Measurements from ENCODE around the gene CFAP77. TPM values are rescaled to one million over a fixed set of nuclear protein-coding genes. Genes with fewer than 3 reads are reported as not detected.

The CFAP77 gene
- total RNA-seq, 4 donors from 2014 or later = not detected

DNA sequence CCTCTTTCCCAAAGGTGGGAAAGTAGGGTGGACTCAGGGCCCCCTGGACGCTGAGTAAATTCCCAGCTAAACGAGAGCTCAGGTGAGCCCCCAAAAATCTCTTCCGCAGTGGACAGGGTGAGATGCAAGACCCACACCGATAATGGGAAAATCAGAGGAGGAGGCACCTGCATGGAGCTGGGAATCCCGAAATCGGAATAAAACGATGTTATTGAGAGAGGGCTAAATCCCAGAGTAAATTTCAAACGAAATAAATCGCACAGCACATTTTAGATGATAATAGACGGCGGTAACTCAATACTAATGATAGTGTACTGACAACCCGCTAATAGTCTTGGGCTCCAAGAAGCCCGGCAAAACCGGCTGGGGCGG, 169.4 kb downstream of the CFAP77 start:
- intact Hi-C loops (cut with DNase I; ENCODE audit: low total_unique reads) = no loop called here
- Histone ChIP-seq H3K27me3 (peaks cover 100% of the 10 kb centered on the region), H3K9me3 (no peaks in the 10 kb centered on the region), H3K4me1 (peaks cover 0 to 11% (median 5%) of the 10 kb centered on the region in 4 donors), H3K36me3 (no peaks in the 10 kb centered on the region), H3K27ac (no peak overlapping the region), H3K4me3 (no peak overlapping the region)
- no peak for DNase-seq
- WGBS, 2 donors (ENCODE audit: low coverage in 1 of 2) = 21% methylated on average over 15 of the region's 15 CpGs; no CpG with 5 or more reads in 1 of the 2 donors
- TF ChIP-seq EP300 (IDR thresholded peaks at IDR 0.05; ENCODE audit: low read depth) = no peak
- no peak for TF ChIP-seq POLR2A (IDR thresholded peaks at IDR 0.05)
- TF ChIP-seq POLR2AphosphoS5 (IDR thresholded peaks at IDR 0.05) = no peak
- no peak for TF ChIP-seq CTCF (IDR thresholded peaks at IDR 0.05)
- in situ Hi-C loops (cut with MboI; ENCODE audit: low pct_ligation_motif_present in 1 of 4, low pct_unique_long_range_greater_than_20kb in 1 of 4, low sequenced_read_pairs in 3 of 4) = loop anchor here in 2 of 4 donors (5.0 to 10.0 kb wide), 2 partner anchors 65 to 72 kb away; no protein-coding TSS in a partner anchor

DNA sequence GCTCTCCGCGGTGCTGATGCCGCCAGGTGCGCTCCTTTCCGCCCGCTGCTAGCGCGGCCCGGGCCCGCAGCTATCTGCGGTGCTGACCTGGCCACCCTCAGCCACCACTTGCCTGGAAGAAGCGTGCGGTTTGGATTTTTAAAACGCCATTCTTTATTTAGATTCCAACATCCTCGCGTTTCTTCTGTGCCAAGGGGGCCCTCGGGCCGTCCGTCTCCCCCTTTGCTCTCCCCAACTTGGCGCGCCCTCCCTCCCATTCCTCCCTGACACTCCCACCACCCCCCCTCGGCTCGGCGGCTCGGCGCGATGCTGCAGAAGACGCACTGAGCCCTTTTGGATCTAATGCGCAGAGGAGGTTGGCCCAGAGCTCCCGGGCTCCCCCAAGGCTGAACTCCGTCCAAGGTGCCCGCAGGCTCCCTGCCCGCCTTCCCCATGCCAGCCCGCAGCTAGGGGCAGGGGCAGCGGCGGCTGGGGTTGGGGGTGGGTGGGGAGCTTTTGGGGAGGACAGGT, 172.3 kb downstream of the CFAP77 start, which contains the start of gene BARHL1:
BARHL1 (plus strand) TSS at position 331 of the 510 bp plus-strand sequence. CDS start 192 bp downstream, outside the sequence.
- 13% methylated on average over 34 of the region's 36 CpGs; no CpG with 5 or more reads in 1 of the 2 donors for WGBS, 2 donors (ENCODE audit: low coverage in 1 of 2)
- peak within 1 kb of the TSS in 2 of 4 donors; percentile 7 to 40 for H3K4me3 ChIP-seq
- no peak for TF ChIP-seq POLR2AphosphoS5 (IDR thresholded peaks at IDR 0.05)
- no peak for TF ChIP-seq CTCF (IDR thresholded peaks at IDR 0.05)
- no peak for TF ChIP-seq EP300 (IDR thresholded peaks at IDR 0.05; ENCODE audit: low read depth)
- TF ChIP-seq POLR2A (IDR thresholded peaks at IDR 0.05) = no peak
- H3K9me3 ChIP-seq = no peaks in the 10 kb centered on the region
- no peaks in the 10 kb centered on the region for H3K36me3 ChIP-seq
- DNase-seq = no peak
- no peak within 1 kb of the TSS for H3K27ac ChIP-seq
- peaks cover 0 to 11% (median 5%) of the 10 kb centered on the region in 4 donors for H3K4me1 ChIP-seq
- intact Hi-C loops (cut with DNase I; ENCODE audit: low total_unique reads) = no loop called here
- in situ Hi-C loops (cut with MboI; ENCODE audit: low pct_ligation_motif_present in 1 of 4, low pct_unique_long_range_greater_than_20kb in 1 of 4, low sequenced_read_pairs in 3 of 4) = no loop called here
- peaks cover 100% of the 10 kb centered on the region for H3K27me3 ChIP-seq

GRCh38 chr9:132582786-132583583, 173.0 kb downstream of the CFAP77 start:
- in situ Hi-C loops (cut with MboI; ENCODE audit: low pct_ligation_motif_present in 1 of 4, low pct_unique_long_range_greater_than_20kb in 1 of 4, low sequenced_read_pairs in 3 of 4) (no loop called here), intact Hi-C loops (cut with DNase I; ENCODE audit: low total_unique reads) (no loop called here)
- no peaks in the 10 kb centered on the region for H3K9me3 ChIP-seq
- H3K27me3 ChIP-seq = peaks cover 100% of the 10 kb centered on the region
- no peak overlapping the region for H3K27ac ChIP-seq
- WGBS, 2 donors (ENCODE audit: low coverage in 1 of 2) = 21 to 29% methylated on average over 7 to 37 of the region's 37 CpGs
- no peaks in the 10 kb centered on the region for H3K36me3 ChIP-seq
- H3K4me3 ChIP-seq = no peak overlapping the region
- no peak for DNase-seq
- H3K4me1 ChIP-seq = peaks cover 0 to 11% (median 5%) of the 10 kb centered on the region in 4 donors
- TF ChIP-seq POLR2A (IDR thresholded peaks at IDR 0.05) (no peak), CTCF (IDR thresholded peaks at IDR 0.05) (no peak), POLR2AphosphoS5 (IDR thresholded peaks at IDR 0.05) (no peak), EP300 (IDR thresholded peaks at IDR 0.05; ENCODE audit: low read depth) (no peak)

- intact Hi-C loops (cut with DNase I; ENCODE audit: low total_unique reads) = no loop called here
These were observed 173.7 kb downstream of the CFAP77 start for GRCh38 chr9:132583584-132584304.

More at GRCh38 chr9:132583584-132584304, 173.7 kb downstream of the CFAP77 start:
- H3K4me3 ChIP-seq = no peak overlapping the region
- no peaks in the 10 kb centered on the region for H3K36me3 ChIP-seq
- peaks cover 100% of the 10 kb centered on the region for H3K27me3 ChIP-seq
- H3K27ac ChIP-seq = no peak overlapping the region
- no peak for DNase-seq
- no peak for TF ChIP-seq EP300 (IDR thresholded peaks at IDR 0.05; ENCODE audit: low read depth)
- TF ChIP-seq POLR2AphosphoS5 (IDR thresholded peaks at IDR 0.05) = no peak
- no peak for TF ChIP-seq POLR2A (IDR thresholded peaks at IDR 0.05)
- no peak for TF ChIP-seq CTCF (IDR thresholded peaks at IDR 0.05)
- peaks cover 0 to 11% (median 5%) of the 10 kb centered on the region in 4 donors for H3K4me1 ChIP-seq
- 8 to 14% methylated on average over 6 to 8 of the region's 8 CpGs for WGBS, 2 donors (ENCODE audit: low coverage in 1 of 2)
- in situ Hi-C loops (cut with MboI; ENCODE audit: low pct_ligation_motif_present in 1 of 4, low pct_unique_long_range_greater_than_20kb in 1 of 4, low sequenced_read_pairs in 3 of 4) = no loop called here
- H3K9me3 ChIP-seq = no peaks in the 10 kb centered on the region

All from transverse colon (tissue), 4 donors.